ENCODE data around the gene LRCH3. TPM values are rescaled to one million over a fixed set of nuclear protein-coding genes. Genes with fewer than 3 reads are reported as not detected.
A peak's percentile ranks its signal among the peaks of the same experiment; 100 is the strongest.

LRCH3 gene
- total RNA-seq, 1 experiment from 2014 or later, result 23.8 TPM

GRCh38 chr3:197833930-197834715 is 43.1 kb downstream of the LRCH3 start:
- DNase-seq (ENCODE audit: low spot score), result no peak

- DNase-seq (ENCODE audit: low spot score), result no peak
Observed at GRCh38 chr3:197835509-197835908, 44.5 kb downstream of the LRCH3 start.

GRCh38 chr3:197836244-197836643 is 45.2 kb downstream of the LRCH3 start:
- DNase-seq (ENCODE audit: low spot score), result no peak

- no peak for DNase-seq (ENCODE audit: low spot score)
Observed at GRCh38 chr3:197837282-197837681, 46.2 kb downstream of the LRCH3 start.

- no peak for DNase-seq (ENCODE audit: low spot score)
Observed at GRCh38 chr3:197841789-197842188, 50.7 kb downstream of the LRCH3 start.

GRCh38 chr3:197846491-197846890 is 55.4 kb downstream of the LRCH3 start:
- DNase-seq (ENCODE audit: low spot score), result no peak

- DNase-seq (ENCODE audit: low spot score), result peak; percentile 44
Observed at GRCh38 chr3:197847866-197848401, 56.9 kb downstream of the LRCH3 start.

- peak; percentile 96 for DNase-seq (ENCODE audit: low spot score)
Observed at GRCh38 chr3:197854596-197855343, 63.7 kb downstream of the LRCH3 start.

- no peak for DNase-seq (ENCODE audit: low spot score)
Observed at GRCh38 chr3:197855571-197855970, 64.5 kb downstream of the LRCH3 start.

- no peak for DNase-seq (ENCODE audit: low spot score)
Observed at GRCh38 chr3:197856199-197856816, 65.3 kb downstream of the LRCH3 start.

GRCh38 chr3:197858133-197858532 is 67.1 kb downstream of the LRCH3 start:
- no peak for DNase-seq (ENCODE audit: low spot score)

- no peak for DNase-seq (ENCODE audit: low spot score)
Observed at GRCh38 chr3:197858598-197858997, 67.5 kb downstream of the LRCH3 start.

- DNase-seq (ENCODE audit: low spot score), result no peak
Observed at GRCh38 chr3:197866035-197866434, 75.0 kb downstream of the LRCH3 start.

- DNase-seq (ENCODE audit: low spot score), result no peak
Observed at GRCh38 chr3:197873329-197873728, 82.3 kb downstream of the LRCH3 start.

- DNase-seq (ENCODE audit: low spot score), result no peak
Observed at GRCh38 chr3:197874064-197874463, 83.0 kb downstream of the LRCH3 start.

- DNase-seq (ENCODE audit: low spot score), result no peak
Observed at GRCh38 chr3:197874653-197875052, 83.6 kb downstream of the LRCH3 start.

GRCh38 chr3:197877902-197878301 is 86.8 kb downstream of the LRCH3 start:
- no peak for DNase-seq (ENCODE audit: low spot score)

- DNase-seq (ENCODE audit: low spot score), result no peak
Observed at GRCh38 chr3:197878427-197878826, 87.4 kb downstream of the LRCH3 start.

GRCh38 chr3:197880491-197881269 is 89.6 kb downstream of the LRCH3 start:
- no peak for DNase-seq (ENCODE audit: low spot score)

GRCh38 chr3:197881270-197881969 is 90.4 kb downstream of the LRCH3 start:
- DNase-seq (ENCODE audit: low spot score), result no peak

- no peak for DNase-seq (ENCODE audit: low spot score)
Observed at GRCh38 chr3:197881970-197882338, 90.9 kb downstream of the LRCH3 start.

Data from A172 (cell line).